AG10803 (cell line): ENCODE results near the gene AARS2.

Experiments used
- DNase-seq: peaks from one replicate; pipeline ENCODE4 v3.0.0; 2010; ENCODE audit warnings: low read depth
- H3K4me3 ChIP-seq: 2 replicates; pipeline ENCODE4 v1.5.1; 2011; ENCODE audit warnings: mild to moderate bottlenecking, low read length, control low read depth
- CTCF ChIP-seq: conservative IDR thresholded peaks from 2 replicates; pipeline ENCODE4 v1.5.1; 2011; ENCODE audit warnings: mild to moderate bottlenecking, low read length, control low read depth, inconsistent platforms

The AARS2 gene

DNA sequence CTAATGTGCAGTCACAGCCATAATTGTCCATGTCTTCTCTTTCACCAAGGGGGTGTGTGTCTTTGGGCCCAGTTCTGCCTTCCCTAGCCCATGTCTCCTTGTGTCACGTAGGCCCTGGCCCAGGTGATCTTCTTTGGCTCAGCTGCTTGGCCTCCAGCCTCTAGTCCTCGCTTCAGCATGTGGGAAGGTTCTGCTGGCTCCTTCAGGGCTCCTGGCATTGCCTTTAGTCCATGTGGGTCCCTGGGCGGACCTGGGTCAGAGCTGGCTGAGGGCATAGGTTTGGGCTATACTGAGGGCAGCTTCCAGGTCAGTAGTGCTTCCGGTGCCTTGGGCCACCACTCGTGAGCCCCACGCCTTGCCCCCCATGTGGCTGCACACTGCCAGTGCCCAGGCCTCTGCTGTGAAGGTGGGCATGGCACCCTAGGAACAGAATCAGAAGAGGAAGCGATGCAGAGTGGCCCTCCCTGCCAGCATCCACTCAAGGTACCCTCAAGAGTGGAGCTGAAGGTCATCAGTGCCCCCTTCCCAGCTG is 12.8 kb downstream of the AARS2 start:
- DNase-seq, result no peak
- no peak overlapping the region for H3K4me3 ChIP-seq
- TF ChIP-seq CTCF, result no peak

DNA sequence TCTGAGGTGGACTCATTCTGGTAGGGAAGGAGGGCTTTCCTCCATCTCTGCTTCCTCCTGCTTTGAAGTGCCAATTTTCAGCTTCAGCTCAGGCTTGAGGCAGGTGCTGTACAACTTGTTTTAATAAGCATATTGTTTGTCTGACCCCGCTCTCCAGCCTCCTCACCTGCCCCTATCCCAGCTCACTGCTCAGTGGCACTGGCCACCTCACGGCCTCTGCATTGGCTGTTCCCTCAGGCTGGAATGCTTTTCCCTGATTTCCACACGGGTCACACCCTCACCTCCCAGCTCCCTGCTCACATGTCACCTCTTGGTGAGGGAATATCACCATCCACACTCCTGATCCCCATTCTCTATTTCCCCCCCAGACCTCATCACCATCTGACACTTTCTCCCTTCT is 14.3 kb downstream of the AARS2 start:
- no peak for DNase-seq
- no peak for TF ChIP-seq CTCF
- H3K4me3 ChIP-seq, result no peak overlapping the region

GRCh38 chr6:44298055-44298803 is 14.9 kb downstream of the AARS2 start:
- H3K4me3 ChIP-seq, result no peak overlapping the region
- no peak for TF ChIP-seq CTCF
- DNase-seq, result no peak

- H3K4me3 ChIP-seq, result peak overlapping the region; percentile 35
- TF ChIP-seq CTCF, result no peak
- peak; percentile 22 for DNase-seq
Observed at GRCh38 chr6:44297063-44298038, 15.8 kb downstream of the AARS2 start.

DNA sequence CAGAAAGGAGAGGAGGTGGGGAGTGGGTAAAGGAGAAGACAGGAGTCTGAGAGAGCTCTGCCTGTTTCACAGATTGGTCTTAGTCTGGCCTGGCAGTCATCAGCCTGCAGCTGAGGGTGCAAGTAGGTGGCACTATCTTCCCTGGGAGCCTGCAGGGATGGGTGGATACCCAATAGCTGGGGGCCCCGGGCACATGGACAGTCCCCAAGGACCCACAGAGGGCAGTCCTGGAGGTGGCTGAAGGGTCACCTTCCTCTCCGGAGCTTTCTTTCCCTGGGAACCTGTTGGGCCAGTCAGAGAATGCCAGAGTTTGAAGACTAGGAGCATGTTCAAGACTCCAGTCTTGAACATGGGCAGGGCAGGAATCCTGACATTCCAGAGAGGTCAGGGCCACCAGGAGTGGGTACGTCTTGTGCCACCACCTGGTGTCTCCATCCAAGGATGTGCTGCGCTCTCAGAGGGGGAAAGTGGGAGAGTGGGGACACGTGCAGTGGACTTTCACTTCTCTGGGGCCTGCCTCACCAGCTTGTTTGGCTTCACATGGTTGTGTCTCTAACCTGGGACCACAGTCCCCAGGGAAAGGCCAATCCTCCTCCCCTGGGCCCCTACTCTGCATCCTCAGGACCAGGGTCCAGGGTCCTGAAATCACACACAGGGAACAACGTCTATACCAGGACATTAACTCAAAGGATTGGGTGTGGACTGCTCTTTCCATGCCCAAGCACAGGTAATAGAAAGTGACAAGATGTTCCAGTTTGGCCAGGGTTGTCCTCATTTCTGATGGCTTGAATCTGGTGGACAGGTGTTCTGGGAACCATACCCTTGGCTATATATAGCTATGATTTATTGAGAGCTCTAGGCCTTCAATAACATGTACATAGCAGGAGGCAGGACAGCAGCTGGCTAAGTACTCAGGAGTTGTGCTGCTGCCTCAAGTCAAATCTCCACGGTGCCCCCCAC is 18.0 kb downstream of the AARS2 start:
- no peak for DNase-seq
- no peak overlapping the region for H3K4me3 ChIP-seq
- no peak for TF ChIP-seq CTCF

DNA sequence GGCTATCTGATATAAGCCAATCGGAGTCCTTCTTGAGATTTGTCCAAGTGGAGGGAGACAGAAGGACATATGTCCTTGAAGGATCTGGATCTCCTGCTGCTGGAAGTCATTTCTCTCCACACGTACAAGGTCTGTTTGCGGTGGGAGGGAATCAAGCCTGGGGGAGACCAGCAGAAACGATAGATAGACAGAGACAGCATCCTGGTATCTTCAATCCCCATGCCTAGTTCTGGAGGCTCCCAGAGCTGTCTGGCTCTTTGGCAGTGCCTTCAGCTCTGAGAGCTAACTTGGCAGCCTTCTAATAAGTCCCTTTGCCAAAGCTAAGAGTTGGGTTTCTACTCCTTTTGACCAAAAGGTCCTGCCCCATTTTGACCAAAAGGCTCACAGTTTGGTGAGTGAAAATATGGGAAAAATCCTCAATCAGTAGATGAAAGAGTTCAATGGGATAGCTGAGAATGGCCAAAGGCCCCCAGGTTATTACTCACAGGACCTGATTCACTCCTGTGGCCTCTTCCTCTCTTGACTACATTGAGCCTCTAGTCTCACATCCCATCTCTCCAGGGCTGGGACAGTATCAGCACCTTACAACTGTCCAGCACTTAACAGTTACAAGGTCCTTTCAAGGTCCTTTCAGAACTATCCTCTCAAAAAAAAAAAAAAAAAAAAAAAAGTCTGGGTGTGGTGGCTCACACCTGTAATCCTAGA is 20.3 kb downstream of the AARS2 start:
- DNase-seq, result no peak
- H3K4me3 ChIP-seq, result no peak overlapping the region
- no peak for TF ChIP-seq CTCF
